Suppressor macrophage treated with lipopolysaccharide for 1 hour (primary cell): ENCODE data around the gene TTC27.
"Not testable (repeated sequence)": the region's sequence is repeated elsewhere in the genome, so short reads cannot be mapped to it uniquely, and the experiment has no call there.

Experiments
- DNase-seq, 3 donors: peaks; one replicate each; pipeline ENCODE4 v3.0.0-alpha.2; 2020 to 2022

TTC27 gene

GRCh38 chr2:32720771-32721170, 92.9 kb downstream of the TTC27 start:
- DNase-seq = no peak

- DNase-seq = no peak
These were observed 93.5 kb downstream of the TTC27 start for GRCh38 chr2:32721376-32721775.

GRCh38 chr2:32723467-32724079, 95.7 kb downstream of the TTC27 start:
- no peak for DNase-seq

- not testable (repeated sequence) for DNase-seq
These were observed 98.8 kb downstream of the TTC27 start for GRCh38 chr2:32726678-32727077.

- DNase-seq = no peak
These were observed 99.3 kb downstream of the TTC27 start for GRCh38 chr2:32727157-32727556.

GRCh38 chr2:32730958-32731357, 103.1 kb downstream of the TTC27 start:
- not testable (repeated sequence) for DNase-seq

- DNase-seq = no peak
These were observed 104.3 kb downstream of the TTC27 start for GRCh38 chr2:32732120-32732519.

- no peak for DNase-seq
These were observed 105.1 kb downstream of the TTC27 start for GRCh38 chr2:32732912-32733472.

GRCh38 chr2:32735348-32735747, 107.5 kb downstream of the TTC27 start:
- DNase-seq = no peak

- DNase-seq = no peak
These were observed 111.1 kb downstream of the TTC27 start for GRCh38 chr2:32738939-32739338.

- DNase-seq = no peak
These were observed 111.8 kb downstream of the TTC27 start for GRCh38 chr2:32739664-32740063.

GRCh38 chr2:32741575-32741974, 113.7 kb downstream of the TTC27 start:
- DNase-seq = no peak

- DNase-seq = no peak
These were observed 114.5 kb downstream of the TTC27 start for GRCh38 chr2:32742376-32742775.

GRCh38 chr2:32743480-32744236, 115.8 kb downstream of the TTC27 start:
- no peak for DNase-seq

- DNase-seq = no peak
These were observed 117.3 kb downstream of the TTC27 start for GRCh38 chr2:32745191-32745590.

GRCh38 chr2:32745675-32746074, 117.8 kb downstream of the TTC27 start:
- no peak for DNase-seq

- no peak for DNase-seq
These were observed 118.8 kb downstream of the TTC27 start for GRCh38 chr2:32746669-32747068.

GRCh38 chr2:32748158-32748557, 120.3 kb downstream of the TTC27 start:
- no peak for DNase-seq

GRCh38 chr2:32750880-32751279, 123.0 kb downstream of the TTC27 start:
- peak in 1 of 3 donors; percentile 13 for DNase-seq

GRCh38 chr2:32752205-32752604, 124.4 kb downstream of the TTC27 start:
- no peak for DNase-seq

- DNase-seq = no peak
These were observed 125.1 kb downstream of the TTC27 start for GRCh38 chr2:32752952-32753351.

GRCh38 chr2:32754676-32755075, 126.8 kb downstream of the TTC27 start:
- not testable (repeated sequence) for DNase-seq

GRCh38 chr2:32755666-32756065, 127.8 kb downstream of the TTC27 start:
- DNase-seq = no peak

- DNase-seq = no peak
These were observed 128.4 kb downstream of the TTC27 start for GRCh38 chr2:32756074-32756727.
